ENCODE results near the gene GSTP1. TPM values are rescaled to one million over a fixed set of nuclear protein-coding genes. Genes with fewer than 3 reads are reported as not detected.
"Not testable (repeated sequence)": the region's sequence is repeated elsewhere in the genome, so short reads cannot be mapped to it uniquely, and the experiment has no call there.

GSTP1 gene
- total and polyA plus RNA-seq, 8 donors, result 393 to 2,840 (median 647) TPM

GRCh38 chr11:67561971-67562619 is 21.5 kb upstream of the GSTP1 start:
- intact Hi-C loops (cut with DNase I; ENCODE audit: low total_unique reads), result no loop called here
- TF ChIP-seq POLR2A (IDR thresholded peaks at IDR 0.05), result no peak
- no peak for TF ChIP-seq EP300 (IDR thresholded peaks at IDR 0.05)
- no peak for TF ChIP-seq POLR2AphosphoS5 (IDR thresholded peaks at IDR 0.05)
- TF ChIP-seq CTCF (IDR thresholded peaks at IDR 0.05), result no peak
- Histone ChIP-seq H3K27me3 (peaks cover 0 to 8% (median 0%) of the 10 kb centered on the region in 3 donors), H3K4me1 (peaks cover 0 to 37% (median 16%) of the 10 kb centered on the region in 4 donors), H3K4me3 (no peak overlapping the region), H3K36me3 (no peaks in the 10 kb centered on the region), H3K27ac (no peak overlapping the region), H3K9me3 (no peaks in the 10 kb centered on the region)
- DNase-seq, result no peak
- 52 to 63% (median 59%) methylated on average over 10 of the region's 10 CpGs for WGBS, 5 donors

- Histone ChIP-seq H3K27me3 (peaks cover 0 to 8% (median 0%) of the 10 kb centered on the region in 3 donors), H3K27ac (no peak overlapping the region), H3K9me3 (no peaks in the 10 kb centered on the region), H3K4me1 (peaks cover 0 to 32% (median 15%) of the 10 kb centered on the region in 4 donors), H3K36me3 (no peaks in the 10 kb centered on the region), H3K4me3 (no peak overlapping the region)
- intact Hi-C loops (cut with DNase I; ENCODE audit: low total_unique reads), result no loop called here
- no peak for DNase-seq
- WGBS, 5 donors, result 69 to 86% (median 75%) methylated on average over 10 of the region's 10 CpGs
- TF ChIP-seq POLR2AphosphoS5 (IDR thresholded peaks at IDR 0.05) (no peak), EP300 (IDR thresholded peaks at IDR 0.05) (no peak), CTCF (IDR thresholded peaks at IDR 0.05) (no peak), POLR2A (IDR thresholded peaks at IDR 0.05) (no peak)
Observed at GRCh38 chr11:67562963-67563704, 20.5 kb upstream of the GSTP1 start.

- H3K36me3 ChIP-seq; H3K27me3 ChIP-seq; H3K4me3 ChIP-seq; intact Hi-C loops (cut with DNase I; ENCODE audit: low total_unique reads); H3K27ac ChIP-seq; H3K9me3 ChIP-seq: not testable (repeated sequence)
- peaks cover 0 to 26% (median 10%) of the 10 kb centered on the region in 4 donors for H3K4me1 ChIP-seq
- TF ChIP-seq POLR2AphosphoS5 (IDR thresholded peaks at IDR 0.05), result peak in 1 of 3 donors; percentile 20
- peak; percentile 52 to 67 for DNase-seq
- WGBS, 5 donors, result 48 to 57% (median 49%) methylated on average over 11 of the region's 11 CpGs
Observed at GRCh38 chr11:67563705-67564114, 19.9 kb upstream of the GSTP1 start.

- H3K9me3 ChIP-seq, result no peaks in the 10 kb centered on the region
- H3K36me3 ChIP-seq, result no peaks in the 10 kb centered on the region
- TF ChIP-seq POLR2A (IDR thresholded peaks at IDR 0.05) (no peak), POLR2AphosphoS5 (IDR thresholded peaks at IDR 0.05) (no peak), EP300 (IDR thresholded peaks at IDR 0.05) (no peak), CTCF (IDR thresholded peaks at IDR 0.05) (no peak)
- intact Hi-C loops (cut with DNase I; ENCODE audit: low total_unique reads), result no loop called here
- peaks cover 0 to 21% (median 6%) of the 10 kb centered on the region in 4 donors for H3K4me1 ChIP-seq
- H3K27ac ChIP-seq, result no peak overlapping the region
- H3K27me3 ChIP-seq, result peaks cover 0 to 3% (median 0%) of the 10 kb centered on the region in 3 donors
- WGBS, 5 donors, result 82 to 93% (median 91%) methylated on average over 4 of the region's 4 CpGs
- DNase-seq, result no peak
- H3K4me3 ChIP-seq, result no peak overlapping the region
Observed at GRCh38 chr11:67564230-67564629, 19.4 kb upstream of the GSTP1 start.
